Measurements from ENCODE around the gene SRRM1. TPM values are rescaled to one million over a fixed set of nuclear protein-coding genes. Genes with fewer than 3 reads are reported as not detected.
"Not testable (repeated sequence)": the region's sequence is repeated elsewhere in the genome, so short reads cannot be mapped to it uniquely, and the experiment has no call there.

SRRM1 gene
- total and polyA plus RNA-seq, 2 donors = 23.5 to 61.8 TPM

- H3K4me3 ChIP-seq (ENCODE audit: low read length in 2 of 2) = no peak overlapping the region
These were observed 53.1 kb downstream of the SRRM1 start for GRCh38 chr1:24696041-24696755.

GRCh38 chr1:24696756-24697330 lies 53.7 kb downstream of the SRRM1 start:
- no peak overlapping the region for H3K27ac ChIP-seq (ENCODE audit: low read depth in 1 of 2, low read length in 1 of 2)
- no peaks in the 10 kb centered on the region for H3K36me3 ChIP-seq (ENCODE audit: control insufficient read depth in 2 of 2, insufficient read depth in 2 of 2, low read length in 1 of 2)
- H3K27me3 ChIP-seq (ENCODE audit: control insufficient read depth in 2 of 2, insufficient read depth in 1 of 2, low read length in 1 of 2) = no peaks in the 10 kb centered on the region
- no peak for DNase-seq (ENCODE audit: low read depth in 6 of 9, low spot score in 9 of 9)
- WGBS = 84% methylated on average over 15 of the region's 15 CpGs
- H3K9me3 ChIP-seq (ENCODE audit: control insufficient read depth in 2 of 2, insufficient read depth in 1 of 2, low read length in 1 of 2) = no peaks in the 10 kb centered on the region
- peaks cover 0 to 9% of the 10 kb centered on the region in 2 donors for H3K4me1 ChIP-seq (ENCODE audit: control insufficient read depth in 2 of 2, insufficient read depth in 2 of 2, low read length in 2 of 2)
- H3K4me3 ChIP-seq (ENCODE audit: low read length in 2 of 2) = no peak overlapping the region

More at GRCh38 chr1:24696041-24696755, 53.1 kb downstream of the SRRM1 start:
- no peaks in the 10 kb centered on the region for H3K9me3 ChIP-seq (ENCODE audit: control insufficient read depth in 2 of 2, insufficient read depth in 1 of 2, low read length in 1 of 2)
- H3K27ac ChIP-seq (ENCODE audit: low read depth in 1 of 2, low read length in 1 of 2) = no peak overlapping the region
- peaks cover 0 to 9% of the 10 kb centered on the region in 2 donors for H3K4me1 ChIP-seq (ENCODE audit: control insufficient read depth in 2 of 2, insufficient read depth in 2 of 2, low read length in 2 of 2)
- no peaks in the 10 kb centered on the region for H3K27me3 ChIP-seq (ENCODE audit: control insufficient read depth in 2 of 2, insufficient read depth in 1 of 2, low read length in 1 of 2)
- no peak for DNase-seq (ENCODE audit: low read depth in 6 of 9, low spot score in 9 of 9)
- 95% methylated on average over 5 of the region's 5 CpGs for WGBS
- H3K36me3 ChIP-seq (ENCODE audit: control insufficient read depth in 2 of 2, insufficient read depth in 2 of 2, low read length in 1 of 2) = no peaks in the 10 kb centered on the region

- not testable (repeated sequence) for H3K36me3 ChIP-seq (ENCODE audit: control insufficient read depth in 2 of 2, insufficient read depth in 2 of 2, low read length in 1 of 2); H3K27me3 ChIP-seq (ENCODE audit: control insufficient read depth in 2 of 2, insufficient read depth in 1 of 2, low read length in 1 of 2); DNase-seq (ENCODE audit: low read depth in 6 of 9, low spot score in 9 of 9); H3K4me3 ChIP-seq (ENCODE audit: low read length in 2 of 2); H3K27ac ChIP-seq (ENCODE audit: low read depth in 1 of 2, low read length in 1 of 2); H3K4me1 ChIP-seq (ENCODE audit: control insufficient read depth in 2 of 2, insufficient read depth in 2 of 2, low read length in 2 of 2); H3K9me3 ChIP-seq (ENCODE audit: control insufficient read depth in 2 of 2, insufficient read depth in 1 of 2, low read length in 1 of 2)
- 98% methylated on average over 7 of the region's 7 CpGs for WGBS
These were observed 54.4 kb downstream of the SRRM1 start for GRCh38 chr1:24697453-24698001.

GRCh38 chr1:24698326-24698725 lies 55.2 kb downstream of the SRRM1 start:
- H3K27ac ChIP-seq (ENCODE audit: low read depth in 1 of 2, low read length in 1 of 2); DNase-seq (ENCODE audit: low read depth in 6 of 9, low spot score in 9 of 9); H3K4me1 ChIP-seq (ENCODE audit: control insufficient read depth in 2 of 2, insufficient read depth in 2 of 2, low read length in 2 of 2); H3K4me3 ChIP-seq (ENCODE audit: low read length in 2 of 2); H3K36me3 ChIP-seq (ENCODE audit: control insufficient read depth in 2 of 2, insufficient read depth in 2 of 2, low read length in 1 of 2); H3K27me3 ChIP-seq (ENCODE audit: control insufficient read depth in 2 of 2, insufficient read depth in 1 of 2, low read length in 1 of 2); H3K9me3 ChIP-seq (ENCODE audit: control insufficient read depth in 2 of 2, insufficient read depth in 1 of 2, low read length in 1 of 2): not testable (repeated sequence)
- WGBS = 98% methylated on average over 8 of the region's 8 CpGs

GRCh38 chr1:24699628-24700027 lies 56.5 kb downstream of the SRRM1 start:
- H3K4me3 ChIP-seq (ENCODE audit: low read length in 2 of 2) = no peak overlapping the region
- no peaks in the 10 kb centered on the region for H3K27me3 ChIP-seq (ENCODE audit: control insufficient read depth in 2 of 2, insufficient read depth in 1 of 2, low read length in 1 of 2)
- H3K9me3 ChIP-seq (ENCODE audit: control insufficient read depth in 2 of 2, insufficient read depth in 1 of 2, low read length in 1 of 2) = no peaks in the 10 kb centered on the region
- 93% methylated on average over 7 of the region's 7 CpGs for WGBS
- DNase-seq (ENCODE audit: low read depth in 6 of 9, low spot score in 9 of 9) = no peak
- H3K36me3 ChIP-seq (ENCODE audit: control insufficient read depth in 2 of 2, insufficient read depth in 2 of 2, low read length in 1 of 2) = no peaks in the 10 kb centered on the region
- H3K4me1 ChIP-seq (ENCODE audit: control insufficient read depth in 2 of 2, insufficient read depth in 2 of 2, low read length in 2 of 2) = peaks cover 0 to 2% of the 10 kb centered on the region in 2 donors
- H3K27ac ChIP-seq (ENCODE audit: low read depth in 1 of 2, low read length in 1 of 2) = no peak overlapping the region

GRCh38 chr1:24702511-24703293 lies 59.6 kb downstream of the SRRM1 start:
- 97% methylated on average over 8 of the region's 8 CpGs for WGBS
- DNase-seq (ENCODE audit: low read depth in 6 of 9, low spot score in 9 of 9) = no peak
- Histone ChIP-seq H3K27ac (ENCODE audit: low read depth in 1 of 2, low read length in 1 of 2) (no peak overlapping the region), H3K4me3 (ENCODE audit: low read length in 2 of 2) (no peak overlapping the region), H3K4me1 (ENCODE audit: control insufficient read depth in 2 of 2, insufficient read depth in 2 of 2, low read length in 2 of 2) (peaks cover 0 to 10% of the 10 kb centered on the region in 2 donors), H3K27me3 (ENCODE audit: control insufficient read depth in 2 of 2, insufficient read depth in 1 of 2, low read length in 1 of 2) (no peaks in the 10 kb centered on the region), H3K36me3 (ENCODE audit: control insufficient read depth in 2 of 2, insufficient read depth in 2 of 2, low read length in 1 of 2) (no peaks in the 10 kb centered on the region), H3K9me3 (ENCODE audit: control insufficient read depth in 2 of 2, insufficient read depth in 1 of 2, low read length in 1 of 2) (peaks cover 0 to 3% of the 10 kb centered on the region in 2 donors)

- Histone ChIP-seq H3K9me3 (ENCODE audit: control insufficient read depth in 2 of 2, insufficient read depth in 1 of 2, low read length in 1 of 2) (peaks cover 0 to 3% of the 10 kb centered on the region in 2 donors), H3K27me3 (ENCODE audit: control insufficient read depth in 2 of 2, insufficient read depth in 1 of 2, low read length in 1 of 2) (no peaks in the 10 kb centered on the region), H3K4me3 (ENCODE audit: low read length in 2 of 2) (no peak overlapping the region), H3K36me3 (ENCODE audit: control insufficient read depth in 2 of 2, insufficient read depth in 2 of 2, low read length in 1 of 2) (no peaks in the 10 kb centered on the region), H3K4me1 (ENCODE audit: control insufficient read depth in 2 of 2, insufficient read depth in 2 of 2, low read length in 2 of 2) (peaks cover 0 to 10% of the 10 kb centered on the region in 2 donors), H3K27ac (ENCODE audit: low read depth in 1 of 2, low read length in 1 of 2) (no peak overlapping the region)
- no peak for DNase-seq (ENCODE audit: low read depth in 6 of 9, low spot score in 9 of 9)
- 96% methylated on average over 16 of the region's 16 CpGs for WGBS
These were observed 61.5 kb downstream of the SRRM1 start for GRCh38 chr1:24704411-24705259.

- peak overlapping the region in 1 of 2 donors; percentile 33 for H3K27ac ChIP-seq (ENCODE audit: low read depth in 1 of 2, low read length in 1 of 2)
- no peaks in the 10 kb centered on the region for H3K36me3 ChIP-seq (ENCODE audit: control insufficient read depth in 2 of 2, insufficient read depth in 2 of 2, low read length in 1 of 2)
- WGBS = 50% methylated on average over 18 of the region's 18 CpGs
- H3K4me3 ChIP-seq (ENCODE audit: low read length in 2 of 2) = no peak overlapping the region
- peaks cover 0 to 10% of the 10 kb centered on the region in 2 donors for H3K4me1 ChIP-seq (ENCODE audit: control insufficient read depth in 2 of 2, insufficient read depth in 2 of 2, low read length in 2 of 2)
- DNase-seq (ENCODE audit: low read depth in 6 of 9, low spot score in 9 of 9) = peak in 5 of 9 donors; percentile 22 to 68 (median 32)
- peaks cover 0 to 3% of the 10 kb centered on the region in 2 donors for H3K9me3 ChIP-seq (ENCODE audit: control insufficient read depth in 2 of 2, insufficient read depth in 1 of 2, low read length in 1 of 2)
- H3K27me3 ChIP-seq (ENCODE audit: control insufficient read depth in 2 of 2, insufficient read depth in 1 of 2, low read length in 1 of 2) = no peaks in the 10 kb centered on the region
These were observed 62.4 kb downstream of the SRRM1 start for GRCh38 chr1:24705260-24706073.
